GM23338 (cell line): Measurements from ENCODE around the gene CAPZB.

Source experiments
- CREB1 ChIP-seq: fragments of 250-450 bp; sonication (Bioruptor Pico); IDR thresholded peaks from 2 replicates; pipeline ENCODE4 v1.5.0; 2020; ENCODE audit warnings: low read depth, mild to moderate bottlenecking, moderate library complexity
- EZH2 ChIP-seq: fragments of 200-600 bp; sonication (generic); IDR thresholded peaks from one replicate; pipeline ENCODE4 v1.8.0; 2017; ENCODE audit warnings: antibody characterized with exemption, mild to moderate bottlenecking, low read depth; ENCODE audit not compliant: unreplicated experiment
- EZH2phosphoT487 ChIP-seq: fragments of 200-600 bp; sonication (generic); IDR thresholded peaks from one replicate; pipeline ENCODE4 v1.8.1; 2018; ENCODE audit warnings: antibody characterized with exemption; ENCODE audit not compliant: unreplicated experiment
- JUNB ChIP-seq: IDR thresholded peaks from one replicate; pipeline ENCODE4 v1.6.1; 2016; ENCODE audit warnings: antibody characterized with exemption; ENCODE audit not compliant: unreplicated experiment
- NANOG ChIP-seq: IDR thresholded peaks from 2 replicates; pipeline ENCODE4 v1.6.1; 2016; ENCODE audit warnings: antibody characterized with exemption, borderline replicate concordance
- POLR2AphosphoS5 ChIP-seq: IDR thresholded peaks from 2 replicates; pipeline ENCODE4 v1.6.1; 2016; ENCODE audit warnings: antibody characterized with exemption, low read depth
- STAT1 ChIP-seq: IDR thresholded peaks from one replicate; pipeline ENCODE4 v1.6.1; 2016; ENCODE audit warnings: antibody characterized with exemption; ENCODE audit not compliant: unreplicated experiment
- ZNF114 ChIP-seq: fragments of 250-450 bp; sonication (Bioruptor Pico); IDR thresholded peaks from 2 replicates; pipeline ENCODE4 v1.5.0; 2020; ENCODE audit warnings: mild to moderate bottlenecking, moderate library complexity
- ZNF331 ChIP-seq: fragments of 250-450 bp; sonication (Bioruptor Pico); IDR thresholded peaks from 2 replicates; pipeline ENCODE4 v1.5.0; 2020; ENCODE audit warnings: low read depth, mild to moderate bottlenecking, moderate library complexity
- TF ChIP-seq, protein P1 (sequence below), 2 experiments: fragments of 200-600 bp in 1 of 2; sonication (generic) in 1 of 2; conservative IDR thresholded peaks; 2 replicates each; pipeline versions ENCODE4 v1.5.1 to v1.6.1; 2016 to 2017; ENCODE audit warnings: antibody characterized with exemption in 2 of 2, low read depth in 2 of 2, mild to moderate bottlenecking in 2 of 2, moderate library complexity in 1 of 2
- TF ChIP-seq, protein P2 (sequence below): IDR thresholded peaks from 2 replicates; pipeline ENCODE4 v1.6.1; 2016; ENCODE audit warnings: antibody characterized with exemption
- TF ChIP-seq, protein P3 (sequence below): IDR thresholded peaks from one replicate; pipeline ENCODE4 v1.6.1; 2018; ENCODE audit warnings: antibody characterized with exemption; ENCODE audit not compliant: unreplicated experiment
- TF ChIP-seq, protein P4 (sequence below): fragments of 250-450 bp; sonication (Bioruptor Pico); IDR thresholded peaks from 2 replicates; pipeline ENCODE4 v1.5.0; 2020; ENCODE audit warnings: mild to moderate bottlenecking, moderate library complexity

DNA sequence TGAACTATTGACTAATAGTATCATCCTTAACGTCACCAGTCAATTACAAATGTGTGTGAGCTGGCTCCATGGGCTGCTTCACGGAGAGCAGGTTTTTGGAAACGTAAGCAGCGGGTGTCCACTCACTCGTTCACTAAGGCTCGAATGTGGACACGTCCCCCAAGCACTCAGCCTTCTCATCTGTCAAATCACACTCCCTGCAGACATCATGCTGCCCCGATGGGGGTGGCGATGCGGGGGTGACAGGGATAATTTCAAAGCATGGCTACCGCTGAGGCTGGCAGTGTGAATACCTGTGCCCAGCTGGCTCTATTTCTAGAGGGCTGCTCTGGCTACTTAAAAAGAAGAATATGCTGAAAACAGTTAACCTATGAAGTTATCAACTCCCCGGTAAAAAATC, 71.3 kb downstream of the CAPZB start:
- TF ChIP-seq, protein P1, sequence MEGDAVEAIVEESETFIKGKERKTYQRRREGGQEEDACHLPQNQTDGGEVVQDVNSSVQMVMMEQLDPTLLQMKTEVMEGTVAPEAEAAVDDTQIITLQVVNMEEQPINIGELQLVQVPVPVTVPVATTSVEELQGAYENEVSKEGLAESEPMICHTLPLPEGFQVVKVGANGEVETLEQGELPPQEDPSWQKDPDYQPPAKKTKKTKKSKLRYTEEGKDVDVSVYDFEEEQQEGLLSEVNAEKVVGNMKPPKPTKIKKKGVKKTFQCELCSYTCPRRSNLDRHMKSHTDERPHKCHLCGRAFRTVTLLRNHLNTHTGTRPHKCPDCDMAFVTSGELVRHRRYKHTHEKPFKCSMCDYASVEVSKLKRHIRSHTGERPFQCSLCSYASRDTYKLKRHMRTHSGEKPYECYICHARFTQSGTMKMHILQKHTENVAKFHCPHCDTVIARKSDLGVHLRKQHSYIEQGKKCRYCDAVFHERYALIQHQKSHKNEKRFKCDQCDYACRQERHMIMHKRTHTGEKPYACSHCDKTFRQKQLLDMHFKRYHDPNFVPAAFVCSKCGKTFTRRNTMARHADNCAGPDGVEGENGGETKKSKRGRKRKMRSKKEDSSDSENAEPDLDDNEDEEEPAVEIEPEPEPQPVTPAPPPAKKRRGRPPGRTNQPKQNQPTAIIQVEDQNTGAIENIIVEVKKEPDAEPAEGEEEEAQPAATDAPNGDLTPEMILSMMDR (conservative IDR thresholded peaks at IDR 0.05; ENCODE audit: low read depth in 2 of 2) = no peak
- TF ChIP-seq STAT1 = no peak
- TF ChIP-seq POLR2AphosphoS5 = no peak
- TF ChIP-seq EZH2phosphoT487 = no peak
- TF ChIP-seq, protein P2, sequence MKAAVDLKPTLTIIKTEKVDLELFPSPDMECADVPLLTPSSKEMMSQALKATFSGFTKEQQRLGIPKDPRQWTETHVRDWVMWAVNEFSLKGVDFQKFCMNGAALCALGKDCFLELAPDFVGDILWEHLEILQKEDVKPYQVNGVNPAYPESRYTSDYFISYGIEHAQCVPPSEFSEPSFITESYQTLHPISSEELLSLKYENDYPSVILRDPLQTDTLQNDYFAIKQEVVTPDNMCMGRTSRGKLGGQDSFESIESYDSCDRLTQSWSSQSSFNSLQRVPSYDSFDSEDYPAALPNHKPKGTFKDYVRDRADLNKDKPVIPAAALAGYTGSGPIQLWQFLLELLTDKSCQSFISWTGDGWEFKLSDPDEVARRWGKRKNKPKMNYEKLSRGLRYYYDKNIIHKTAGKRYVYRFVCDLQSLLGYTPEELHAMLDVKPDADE = no peak
- TF ChIP-seq EZH2 = no peak
- TF ChIP-seq, protein P3, sequence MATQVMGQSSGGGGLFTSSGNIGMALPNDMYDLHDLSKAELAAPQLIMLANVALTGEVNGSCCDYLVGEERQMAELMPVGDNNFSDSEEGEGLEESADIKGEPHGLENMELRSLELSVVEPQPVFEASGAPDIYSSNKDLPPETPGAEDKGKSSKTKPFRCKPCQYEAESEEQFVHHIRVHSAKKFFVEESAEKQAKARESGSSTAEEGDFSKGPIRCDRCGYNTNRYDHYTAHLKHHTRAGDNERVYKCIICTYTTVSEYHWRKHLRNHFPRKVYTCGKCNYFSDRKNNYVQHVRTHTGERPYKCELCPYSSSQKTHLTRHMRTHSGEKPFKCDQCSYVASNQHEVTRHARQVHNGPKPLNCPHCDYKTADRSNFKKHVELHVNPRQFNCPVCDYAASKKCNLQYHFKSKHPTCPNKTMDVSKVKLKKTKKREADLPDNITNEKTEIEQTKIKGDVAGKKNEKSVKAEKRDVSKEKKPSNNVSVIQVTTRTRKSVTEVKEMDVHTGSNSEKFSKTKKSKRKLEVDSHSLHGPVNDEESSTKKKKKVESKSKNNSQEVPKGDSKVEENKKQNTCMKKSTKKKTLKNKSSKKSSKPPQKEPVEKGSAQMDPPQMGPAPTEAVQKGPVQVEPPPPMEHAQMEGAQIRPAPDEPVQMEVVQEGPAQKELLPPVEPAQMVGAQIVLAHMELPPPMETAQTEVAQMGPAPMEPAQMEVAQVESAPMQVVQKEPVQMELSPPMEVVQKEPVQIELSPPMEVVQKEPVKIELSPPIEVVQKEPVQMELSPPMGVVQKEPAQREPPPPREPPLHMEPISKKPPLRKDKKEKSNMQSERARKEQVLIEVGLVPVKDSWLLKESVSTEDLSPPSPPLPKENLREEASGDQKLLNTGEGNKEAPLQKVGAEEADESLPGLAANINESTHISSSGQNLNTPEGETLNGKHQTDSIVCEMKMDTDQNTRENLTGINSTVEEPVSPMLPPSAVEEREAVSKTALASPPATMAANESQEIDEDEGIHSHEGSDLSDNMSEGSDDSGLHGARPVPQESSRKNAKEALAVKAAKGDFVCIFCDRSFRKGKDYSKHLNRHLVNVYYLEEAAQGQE = no peak
- no peak for TF ChIP-seq CREB1 (CRISPR knock-in tag)
- TF ChIP-seq JUNB = no peak
- TF ChIP-seq, protein P4, sequence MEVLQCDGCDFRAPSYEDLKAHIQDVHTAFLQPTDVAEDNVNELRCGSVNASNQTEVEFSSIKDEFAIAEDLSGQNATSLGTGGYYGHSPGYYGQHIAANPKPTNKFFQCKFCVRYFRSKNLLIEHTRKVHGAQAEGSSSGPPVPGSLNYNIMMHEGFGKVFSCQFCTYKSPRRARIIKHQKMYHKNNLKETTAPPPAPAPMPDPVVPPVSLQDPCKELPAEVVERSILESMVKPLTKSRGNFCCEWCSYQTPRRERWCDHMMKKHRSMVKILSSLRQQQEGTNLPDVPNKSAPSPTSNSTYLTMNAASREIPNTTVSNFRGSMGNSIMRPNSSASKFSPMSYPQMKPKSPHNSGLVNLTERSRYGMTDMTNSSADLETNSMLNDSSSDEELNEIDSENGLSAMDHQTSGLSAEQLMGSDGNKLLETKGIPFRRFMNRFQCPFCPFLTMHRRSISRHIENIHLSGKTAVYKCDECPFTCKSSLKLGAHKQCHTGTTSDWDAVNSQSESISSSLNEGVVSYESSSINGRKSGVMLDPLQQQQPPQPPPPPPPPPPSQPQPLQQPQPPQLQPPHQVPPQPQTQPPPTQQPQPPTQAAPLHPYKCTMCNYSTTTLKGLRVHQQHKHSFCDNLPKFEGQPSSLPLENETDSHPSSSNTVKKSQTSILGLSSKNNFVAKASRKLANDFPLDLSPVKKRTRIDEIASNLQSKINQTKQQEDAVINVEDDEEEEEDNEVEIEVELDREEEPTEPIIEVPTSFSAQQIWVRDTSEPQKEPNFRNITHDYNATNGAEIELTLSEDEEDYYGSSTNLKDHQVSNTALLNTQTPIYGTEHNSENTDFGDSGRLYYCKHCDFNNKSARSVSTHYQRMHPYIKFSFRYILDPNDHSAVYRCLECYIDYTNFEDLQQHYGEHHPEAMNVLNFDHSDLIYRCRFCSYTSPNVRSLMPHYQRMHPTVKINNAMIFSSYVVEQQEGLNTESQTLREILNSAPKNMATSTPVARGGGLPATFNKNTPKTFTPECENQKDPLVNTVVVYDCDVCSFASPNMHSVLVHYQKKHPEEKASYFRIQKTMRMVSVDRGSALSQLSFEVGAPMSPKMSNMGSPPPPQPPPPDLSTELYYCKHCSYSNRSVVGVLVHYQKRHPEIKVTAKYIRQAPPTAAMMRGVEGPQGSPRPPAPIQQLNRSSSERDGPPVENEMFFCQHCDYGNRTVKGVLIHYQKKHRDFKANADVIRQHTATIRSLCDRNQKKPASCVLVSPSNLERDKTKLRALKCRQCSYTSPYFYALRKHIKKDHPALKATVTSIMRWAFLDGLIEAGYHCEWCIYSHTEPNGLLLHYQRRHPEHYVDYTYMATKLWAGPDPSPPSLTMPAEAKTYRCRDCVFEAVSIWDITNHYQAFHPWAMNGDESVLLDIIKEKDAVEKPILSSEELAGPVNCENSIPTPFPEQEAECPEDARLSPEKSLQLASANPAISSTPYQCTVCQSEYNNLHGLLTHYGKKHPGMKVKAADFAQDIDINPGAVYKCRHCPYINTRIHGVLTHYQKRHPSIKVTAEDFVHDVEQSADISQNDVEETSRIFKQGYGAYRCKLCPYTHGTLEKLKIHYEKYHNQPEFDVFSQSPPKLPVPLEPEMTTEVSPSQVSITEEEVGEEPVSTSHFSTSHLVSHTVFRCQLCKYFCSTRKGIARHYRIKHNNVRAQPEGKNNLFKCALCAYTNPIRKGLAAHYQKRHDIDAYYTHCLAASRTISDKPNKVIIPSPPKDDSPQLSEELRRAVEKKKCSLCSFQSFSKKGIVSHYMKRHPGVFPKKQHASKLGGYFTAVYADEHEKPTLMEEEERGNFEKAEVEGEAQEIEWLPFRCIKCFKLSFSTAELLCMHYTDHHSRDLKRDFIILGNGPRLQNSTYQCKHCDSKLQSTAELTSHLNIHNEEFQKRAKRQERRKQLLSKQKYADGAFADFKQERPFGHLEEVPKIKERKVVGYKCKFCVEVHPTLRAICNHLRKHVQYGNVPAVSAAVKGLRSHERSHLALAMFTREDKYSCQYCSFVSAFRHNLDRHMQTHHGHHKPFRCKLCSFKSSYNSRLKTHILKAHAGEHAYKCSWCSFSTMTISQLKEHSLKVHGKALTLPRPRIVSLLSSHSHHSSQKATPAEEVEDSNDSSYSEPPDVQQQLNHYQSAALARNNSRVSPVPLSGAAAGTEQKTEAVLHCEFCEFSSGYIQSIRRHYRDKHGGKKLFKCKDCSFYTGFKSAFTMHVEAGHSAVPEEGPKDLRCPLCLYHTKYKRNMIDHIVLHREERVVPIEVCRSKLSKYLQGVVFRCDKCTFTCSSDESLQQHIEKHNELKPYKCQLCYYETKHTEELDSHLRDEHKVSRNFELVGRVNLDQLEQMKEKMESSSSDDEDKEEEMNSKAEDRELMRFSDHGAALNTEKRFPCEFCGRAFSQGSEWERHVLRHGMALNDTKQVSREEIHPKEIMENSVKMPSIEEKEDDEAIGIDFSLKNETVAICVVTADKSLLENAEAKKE (CRISPR knock-in tag) = no peak
- no peak for TF ChIP-seq NANOG
- no peak for TF ChIP-seq ZNF114
- TF ChIP-seq ZNF331 (CRISPR knock-in tag) = no peak
